HG03571 (cell line): ENCODE results near the gene SMIM28.

Source experiments
- ATAC-seq: cut with Tn5 transposase; IDR thresholded peaks from one replicate; pipeline ENCODE4 v1.9.1; 2021; ENCODE audit not compliant: unreplicated experiment

SMIM28 gene

GRCh38 chr6:138372711-138373463 lies 4.8 kb upstream of the SMIM28 start:
- no peak for ATAC-seq

GRCh38 chr6:138374230-138374629 lies 3.5 kb upstream of the SMIM28 start:
- no peak for ATAC-seq

GRCh38 chr6:138374815-138375214 lies 2.9 kb upstream of the SMIM28 start:
- ATAC-seq: no peak

GRCh38 chr6:138377042-138377441 lies 663 bp upstream of the SMIM28 start:
- no peak for ATAC-seq

GRCh38 chr6:138378463-138378862 lies 758 bp downstream of the SMIM28 start:
- ATAC-seq: no peak

- no peak for ATAC-seq
These were observed 5.0 kb downstream of the SMIM28 start for GRCh38 chr6:138382498-138383265.

GRCh38 chr6:138383776-138384175 lies 6.1 kb downstream of the SMIM28 start:
- no peak for ATAC-seq

GRCh38 chr6:138386897-138387296 lies 9.2 kb downstream of the SMIM28 start:
- no peak for ATAC-seq

- no peak for ATAC-seq
These were observed 10.1 kb downstream of the SMIM28 start for GRCh38 chr6:138387577-138388368.

GRCh38 chr6:138389551-138389950 lies 11.8 kb downstream of the SMIM28 start:
- no peak for ATAC-seq

GRCh38 chr6:138393871-138394783 lies 16.4 kb downstream of the SMIM28 start:
- ATAC-seq: no peak

- no peak for ATAC-seq
These were observed 19.0 kb downstream of the SMIM28 start for GRCh38 chr6:138396709-138397108.

- ATAC-seq: no peak
These were observed 19.7 kb downstream of the SMIM28 start for GRCh38 chr6:138397128-138398122.

GRCh38 chr6:138400326-138400725 lies 22.6 kb downstream of the SMIM28 start:
- ATAC-seq: no peak

GRCh38 chr6:138401960-138402837 lies 24.5 kb downstream of the SMIM28 start:
- no peak for ATAC-seq

GRCh38 chr6:138402838-138403187 lies 25.1 kb downstream of the SMIM28 start:
- ATAC-seq: no peak

GRCh38 chr6:138403324-138403800 lies 25.7 kb downstream of the SMIM28 start:
- peak; percentile 7 for ATAC-seq
